Liver (tissue), 9 donors: ENCODE results near the gene SORBS2. TPM values are rescaled to one million over a fixed set of nuclear protein-coding genes. Genes with fewer than 3 reads are reported as not detected.
A peak's percentile ranks its signal among the peaks of the same experiment; 100 is the strongest.

Experiments used
- DNase-seq: peaks from one replicate; pipeline ENCODE4 v3.0.0-alpha.2; 2017; ENCODE audit warnings: low spot score
- H3K27ac ChIP-seq, 2 donors: one replicate each; pipeline ENCODE4 v1.7.0; 2013; ENCODE audit warnings: inconsistent platforms in 2 of 2, low read length in 2 of 2, control low read depth in 1 of 2, low read depth in 1 of 2, mild to moderate bottlenecking in 1 of 2
- H3K27me3 ChIP-seq, 4 donors: one replicate each; pipeline versions ENCODE4 v1.6.1 to v1.7.0; 2013; ENCODE audit warnings: low read length in 3 of 4, inconsistent platforms in 1 of 4, mild to moderate bottlenecking in 1 of 4, moderate library complexity in 1 of 4; ENCODE audit not compliant: control insufficient read depth in 4 of 4, insufficient read depth in 4 of 4
- H3K36me3 ChIP-seq, 4 donors: one replicate each; pipeline versions ENCODE4 v1.6.1 to v1.7.0; 2013; ENCODE audit warnings: low read length in 3 of 4, mild to moderate bottlenecking in 3 of 4, low read depth in 1 of 4, moderate library complexity in 1 of 4; ENCODE audit not compliant: control insufficient read depth in 4 of 4, insufficient read depth in 3 of 4
- H3K4me1 ChIP-seq, 4 donors: one replicate each; pipeline versions ENCODE4 v1.6.1 to v1.7.0; 2013; ENCODE audit warnings: low read length in 3 of 4, mild to moderate bottlenecking in 3 of 4, moderate library complexity in 1 of 4; ENCODE audit not compliant: control insufficient read depth in 4 of 4, insufficient read depth in 4 of 4
- H3K4me3 ChIP-seq, 3 donors: one replicate each; pipeline versions ENCODE4 v1.6.1 to v1.7.0; 2013; ENCODE audit warnings: low read length in 3 of 3, control low read depth in 1 of 3, low read depth in 1 of 3, mild to moderate bottlenecking in 1 of 3
- H3K9ac ChIP-seq, 2 donors: one replicate each; pipeline ENCODE4 v1.7.0; 2013; ENCODE audit warnings: low read length in 2 of 2, mild to moderate bottlenecking in 2 of 2, moderate library complexity in 2 of 2, control low read depth in 1 of 2, low read depth in 1 of 2
- H3K9me3 ChIP-seq, 4 donors: one replicate each; pipeline versions ENCODE4 v1.6.1 to v1.7.0; 2013; ENCODE audit warnings: low read length in 3 of 4; ENCODE audit not compliant: control insufficient read depth in 4 of 4
- CTCF ChIP-seq: fragments of 150-350 bp; IDR thresholded peaks from 2 replicates; pipeline ENCODE4 v1.5.1; 2017; ENCODE audit warnings: improper control_type of control experiment, low read depth, low read length; ENCODE audit not compliant: missing input control
- EGR1 ChIP-seq, 2 donors: IDR thresholded peaks; 2 replicates each; pipeline ENCODE4 v1.6.1; 2016 to 2018; ENCODE audit warnings: antibody characterized with exemption in 2 of 2, low read depth in 2 of 2
- FOXA1 ChIP-seq: IDR thresholded peaks from 2 replicates; pipeline ENCODE4 v1.6.1; 2016; ENCODE audit warnings: antibody characterized with exemption
- FOXA2 ChIP-seq: IDR thresholded peaks from 2 replicates; pipeline ENCODE4 v1.6.1; 2016; ENCODE audit warnings: antibody characterized with exemption
- GABPA ChIP-seq, 2 donors: IDR thresholded peaks in 1 of 2; conservative IDR thresholded peaks in 1 of 2; 2 replicates each; pipeline ENCODE4 v1.6.1; 2016; ENCODE audit warnings: antibody characterized with exemption in 2 of 2, mild to moderate bottlenecking in 1 of 2, moderate library complexity in 1 of 2
- HNF4A ChIP-seq, 2 donors: conservative IDR thresholded peaks; 2 replicates each; pipeline ENCODE4 v1.6.1; 2016; ENCODE audit warnings: antibody characterized with exemption in 2 of 2, mild to moderate bottlenecking in 2 of 2
- HNF4G ChIP-seq: IDR thresholded peaks from 2 replicates; pipeline ENCODE4 v1.6.1; 2016; ENCODE audit warnings: antibody characterized with exemption
- JUND ChIP-seq, 2 donors: IDR thresholded peaks; 2 replicates each; pipeline ENCODE4 v1.6.1; 2016; ENCODE audit warnings: antibody characterized with exemption in 2 of 2
- NR2F2 ChIP-seq: IDR thresholded peaks from 2 replicates; pipeline ENCODE4 v1.6.1; 2016; ENCODE audit warnings: antibody characterized with exemption
- RAD21 ChIP-seq, 2 donors: IDR thresholded peaks; 2 replicates each; pipeline ENCODE4 v1.6.1; 2016; ENCODE audit warnings: antibody characterized with exemption in 2 of 2, mild to moderate bottlenecking in 2 of 2
- REST ChIP-seq: IDR thresholded peaks from 2 replicates; pipeline ENCODE4 v1.6.1; 2016; ENCODE audit warnings: antibody characterized with exemption, mild to moderate bottlenecking
- RXRA ChIP-seq, 2 donors: IDR thresholded peaks; 2 replicates each; pipeline ENCODE4 v1.6.1; 2017 to 2018; ENCODE audit warnings: antibody characterized with exemption in 2 of 2, mild to moderate bottlenecking in 1 of 2
- SP1 ChIP-seq: IDR thresholded peaks from 2 replicates; pipeline ENCODE4 v1.6.1; 2018; ENCODE audit warnings: antibody characterized with exemption, mild to moderate bottlenecking
- TAF1 ChIP-seq: conservative IDR thresholded peaks from 2 replicates; pipeline ENCODE4 v1.6.1; 2016; ENCODE audit warnings: antibody characterized with exemption, mild to moderate bottlenecking
- YY1 ChIP-seq: IDR thresholded peaks from 2 replicates; pipeline ENCODE4 v1.6.1; 2016; ENCODE audit warnings: antibody characterized with exemption, mild to moderate bottlenecking
- ZBTB33 ChIP-seq: IDR thresholded peaks from 2 replicates; pipeline ENCODE4 v1.6.1; 2016; ENCODE audit warnings: antibody characterized with exemption
- WGBS: extraction: QIAGEN DNeasy Blood & Tissue Kit; methylation state at CpG from one replicate; pipeline ENCODE4 v1.1.7; 2013; 5-methylcytosine and 5-hydroxymethylcytosine counted together
- polyA plus RNA-seq, 2 donors: library from polyadenylated mRNA; stranded (reverse) in 1 of 2; unstranded in 1 of 2; fragments of 200-250 nt in 1 of 2; fragments of >200 nt in 1 of 2; fragmentation: Nextera tagmentation in 1 of 2; extraction: Ambion mirVana in 1 of 2; gene quantifications; one replicate each; pipeline versions ENCODE4 v1.2.1 to v1.2.3, GENCODE V29; 2013 to 2015
- total RNA-seq, 2 donors: library from RNA; depleted of rRNA; stranded (reverse); fragments of >200 nt; gene quantifications; one replicate each; pipeline ENCODE4 v1.2.3, GENCODE V29; 2014
- TF ChIP-seq, protein P1 (sequence below): IDR thresholded peaks from 2 replicates; pipeline ENCODE4 v1.6.1; 2016; ENCODE audit warnings: antibody characterized with exemption
- TF ChIP-seq, protein P2 (sequence below): IDR thresholded peaks from 2 replicates; pipeline ENCODE4 v1.6.1; 2016; ENCODE audit warnings: antibody characterized with exemption
- donor health status: healthy.
- donor health status: healthy.
- donor health status: healthy.
- donor health status: healthy.
- donor health status: healthy.

SORBS2 gene
- total and polyA plus RNA-seq, 4 donors: 23.3 to 136 (median 59.6) TPM

DNA sequence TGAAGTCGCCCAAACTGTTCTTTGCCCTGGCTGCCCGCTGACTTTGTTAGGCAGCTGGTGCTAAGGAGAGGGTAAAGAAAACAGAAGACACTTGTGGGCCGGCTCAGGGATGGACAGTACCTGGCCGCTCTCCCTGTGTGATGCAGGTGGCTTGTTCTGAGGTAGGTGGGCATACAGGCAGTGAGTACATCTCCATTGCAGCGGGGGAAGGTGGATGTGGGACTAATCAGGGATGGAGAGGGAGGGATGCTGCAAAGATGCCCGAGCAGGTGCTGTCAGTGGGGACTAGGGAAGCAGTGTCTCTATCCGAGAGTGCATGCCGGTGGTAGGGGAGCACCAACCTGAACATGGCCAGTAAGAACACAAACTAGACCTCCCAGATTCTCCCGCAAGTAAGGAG, 67.0 kb downstream of the SORBS2 start:
- Histone ChIP-seq H3K9me3 (no peaks in the 10 kb centered on the region), H3K9ac (no peak overlapping the region), H3K27me3 (no peaks in the 10 kb centered on the region), H3K4me1 (peaks cover 2 to 61% (median 30%) of the 10 kb centered on the region in 4 donors), H3K4me3 (no peak overlapping the region), H3K27ac (peak overlapping the region in 1 of 2 donors; percentile 7), H3K36me3 (peaks cover 0 to 8% (median 1%) of the 10 kb centered on the region in 4 donors)
- TF ChIP-seq TAF1: no peak
- TF ChIP-seq NR2F2: no peak
- TF ChIP-seq GABPA (IDR thresholded peaks at IDR 0.05 in 1 of 2, conservative IDR thresholded peaks at IDR 0.05 in 1 of 2): no peak
- TF ChIP-seq, protein P1, sequence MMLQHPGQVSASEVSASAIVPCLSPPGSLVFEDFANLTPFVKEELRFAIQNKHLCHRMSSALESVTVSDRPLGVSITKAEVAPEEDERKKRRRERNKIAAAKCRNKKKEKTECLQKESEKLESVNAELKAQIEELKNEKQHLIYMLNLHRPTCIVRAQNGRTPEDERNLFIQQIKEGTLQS: no peak
- no peak for TF ChIP-seq JUND (IDR thresholded peaks at IDR 0.05)
- TF ChIP-seq HNF4A (conservative IDR thresholded peaks at IDR 0.05): no peak
- TF ChIP-seq, protein P2, sequence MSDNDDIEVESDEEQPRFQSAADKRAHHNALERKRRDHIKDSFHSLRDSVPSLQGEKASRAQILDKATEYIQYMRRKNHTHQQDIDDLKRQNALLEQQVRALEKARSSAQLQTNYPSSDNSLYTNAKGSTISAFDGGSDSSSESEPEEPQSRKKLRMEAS: no peak
- no peak for TF ChIP-seq FOXA1
- no peak for TF ChIP-seq YY1
- TF ChIP-seq SP1: no peak
- no peak for TF ChIP-seq HNF4G
- TF ChIP-seq RXRA (IDR thresholded peaks at IDR 0.05): no peak
- no peak for TF ChIP-seq RAD21 (IDR thresholded peaks at IDR 0.05)
- TF ChIP-seq REST: no peak
- TF ChIP-seq CTCF: no peak
- TF ChIP-seq EGR1 (IDR thresholded peaks at IDR 0.05; ENCODE audit: low read depth in 2 of 2): no peak
- TF ChIP-seq ZBTB33: no peak
- no peak for TF ChIP-seq FOXA2
- 97% methylated on average over 9 of the region's 9 CpGs for WGBS
- no peak for DNase-seq
